Prostate gland (tissue), 2 donors: ENCODE results near the gene TCP11. TPM values are rescaled to one million over a fixed set of nuclear protein-coding genes. Genes with fewer than 3 reads are reported as not detected.
A peak's percentile ranks its signal among the peaks of the same experiment; 100 is the strongest.

Experiments
- DNase-seq: peaks from one replicate; pipeline ENCODE4 v3.0.0-alpha.2; 2019; ENCODE audit warnings: low spot score
- H3K27ac ChIP-seq, 2 donors: fragments of 200-600 bp; sonication (generic); 2 replicates each; pipeline ENCODE4 v1.5.1; 2017 to 2019
- H3K27me3 ChIP-seq: fragments of 200-600 bp; sonication (generic); replicated peaks from 2 replicates; pipeline ENCODE4 v1.5.1; 2019; ENCODE audit not compliant: insufficient read depth
- H3K36me3 ChIP-seq, 2 donors: fragments of 200-600 bp; sonication (generic); 1 replicate in 1 of 2; 2 replicates in 1 of 2; pipeline versions ENCODE4 v1.5.1 to v1.8.1; 2017 to 2019
- H3K4me1 ChIP-seq: fragments of 200-600 bp; sonication (generic); replicated peaks from 2 replicates; pipeline ENCODE4 v1.5.1; 2019
- H3K4me3 ChIP-seq, 2 donors: fragments of 200-600 bp; sonication (generic); 2 replicates each; pipeline ENCODE4 v1.5.1; 2017 to 2019
- H3K9me3 ChIP-seq: fragments of 200-600 bp; sonication (generic); 2 replicates; pipeline ENCODE4 v1.5.1; 2017
- CTCF ChIP-seq, 4 experiments: fragments of 200-600 bp in 2 of 4; fragments of 450-650 bp in 2 of 4; sonication (generic) in 2 of 4; IDR thresholded peaks; 1 replicate in 3 of 4; 2 replicates in 1 of 4; pipeline ENCODE4 v1.5.1; 2016 to 2019; ENCODE audit warnings: antibody characterized with exemption in 4 of 4, mild to moderate bottlenecking in 2 of 4, moderate library complexity in 2 of 4
- POLR2A ChIP-seq: fragments of 450-650 bp; IDR thresholded peaks from one replicate; pipeline ENCODE4 v1.6.1; 2016; ENCODE audit warnings: antibody characterized with exemption, mild to moderate bottlenecking
- POLR2AphosphoS5 ChIP-seq: sonication (generic); formaldehyde crosslinking; IDR thresholded peaks from one replicate; pipeline ENCODE4 v1.6.1; 2017; ENCODE audit warnings: antibody characterized with exemption
- WGBS: methylation state at CpG from one replicate; pipeline ENCODE4 v1.1.5; 2018; 5-methylcytosine and 5-hydroxymethylcytosine counted together
- intact Hi-C: fragments of 100-400 bp; cut with DNase I; formaldehyde crosslinking; loops from one replicate; pipeline ENCODE4 v1.14.2; 2022
- total RNA-seq, 2 donors: library from RNA; depleted of rRNA; stranded (reverse); fragments of >200 nt; gene quantifications; one replicate each; pipeline ENCODE4 v1.1.0, GENCODE V29; 2016

The TCP11 gene
- total RNA-seq, 2 donors from 2014 or later: 0.87 to 33.3 TPM

- 40% methylated on average over 6 of the region's 6 CpGs for WGBS
- Histone ChIP-seq H3K4me1 (no peaks in the 10 kb centered on the region), H3K27ac (no peak overlapping the region), H3K4me3 (no peak overlapping the region), H3K9me3 (no peaks in the 10 kb centered on the region), H3K27me3 (no peaks in the 10 kb centered on the region), H3K36me3 (no peaks in the 10 kb centered on the region)
- intact Hi-C loops: loop anchor here (2.0 kb wide), 1 partner anchor 58 kb away; no protein-coding TSS in a partner anchor
- peak; percentile 46 for DNase-seq
- TF ChIP-seq POLR2AphosphoS5: no peak
- no peak for TF ChIP-seq POLR2A
- TF ChIP-seq CTCF (IDR thresholded peaks at IDR 0.05): peak in 3 of 4 experiments; percentile 78 to 81 (median 78)
Measured at GRCh38 chr6:35146453-35146852, 5.3 kb upstream of the TCP11 start.

GRCh38 chr6:35145757-35146156 is 4.6 kb upstream of the TCP11 start:
- intact Hi-C loops: loop anchor here (2.0 kb wide), 1 partner anchor 59 kb away; no protein-coding TSS in a partner anchor

GRCh38 chr6:35142588-35143569 is 1.7 kb upstream of the TCP11 start:
- 55% methylated on average over 5 of the region's 5 CpGs for WGBS
- H3K4me3 ChIP-seq: no peak overlapping the region
- H3K4me1 ChIP-seq: no peaks in the 10 kb centered on the region
- H3K36me3 ChIP-seq: no peaks in the 10 kb centered on the region
- intact Hi-C loops: no loop called here
- H3K27ac ChIP-seq: no peak overlapping the region
- no peaks in the 10 kb centered on the region for H3K9me3 ChIP-seq
- no peak for DNase-seq
- no peaks in the 10 kb centered on the region for H3K27me3 ChIP-seq
- TF ChIP-seq CTCF (IDR thresholded peaks at IDR 0.05): no peak
- no peak for TF ChIP-seq POLR2A
- TF ChIP-seq POLR2AphosphoS5: no peak

More at GRCh38 chr6:35145757-35146156, 4.6 kb upstream of the TCP11 start:
- H3K36me3 ChIP-seq: no peaks in the 10 kb centered on the region
- no peak for DNase-seq
- 88% methylated on average over 3 of the region's 3 CpGs for whole genome bisulfite sequencing
- H3K4me1 ChIP-seq: no peaks in the 10 kb centered on the region
- TF ChIP-seq POLR2A (no peak), CTCF (IDR thresholded peaks at IDR 0.05) (no peak), POLR2AphosphoS5 (no peak)
- no peaks in the 10 kb centered on the region for H3K9me3 ChIP-seq
- no peak overlapping the region for H3K4me3 ChIP-seq
- H3K27me3 ChIP-seq: no peaks in the 10 kb centered on the region
- no peak overlapping the region for H3K27ac ChIP-seq

- no peaks in the 10 kb centered on the region for H3K27me3 ChIP-seq
- H3K27ac ChIP-seq: no peak overlapping the region
- no peak for TF ChIP-seq POLR2A
- no peak for TF ChIP-seq CTCF (IDR thresholded peaks at IDR 0.05)
- TF ChIP-seq POLR2AphosphoS5: no peak
- intact Hi-C loops: loop anchor here (1.0 kb wide), 1 partner anchor 153 kb away; no protein-coding TSS in a partner anchor
- 63% methylated on average over 15 of the region's 15 CpGs for WGBS
- no peaks in the 10 kb centered on the region for H3K36me3 ChIP-seq
- no peak for DNase-seq
- peak overlapping the region in 1 of 2 donors; percentile 10 for H3K4me3 ChIP-seq
- no peaks in the 10 kb centered on the region for H3K9me3 ChIP-seq
- H3K4me1 ChIP-seq: no peaks in the 10 kb centered on the region
Measured at GRCh38 chr6:35140639-35141006, 516 bp downstream of the TCP11 start.
